Fibroblast of skin of right biceps (primary cell): ENCODE measurements around the gene FGF5.
"Not testable (repeated sequence)": the region's sequence is repeated elsewhere in the genome, so short reads cannot be mapped to it uniquely, and the experiment has no call there.

Source experiments
- DNase-seq: peaks from one replicate; pipeline ENCODE4 v3.0.0-alpha.2; 2013

Gene FGF5

GRCh38 chr4:80302616-80303223 is 36.3 kb downstream of the FGF5 start:
- DNase-seq = no peak

DNA sequence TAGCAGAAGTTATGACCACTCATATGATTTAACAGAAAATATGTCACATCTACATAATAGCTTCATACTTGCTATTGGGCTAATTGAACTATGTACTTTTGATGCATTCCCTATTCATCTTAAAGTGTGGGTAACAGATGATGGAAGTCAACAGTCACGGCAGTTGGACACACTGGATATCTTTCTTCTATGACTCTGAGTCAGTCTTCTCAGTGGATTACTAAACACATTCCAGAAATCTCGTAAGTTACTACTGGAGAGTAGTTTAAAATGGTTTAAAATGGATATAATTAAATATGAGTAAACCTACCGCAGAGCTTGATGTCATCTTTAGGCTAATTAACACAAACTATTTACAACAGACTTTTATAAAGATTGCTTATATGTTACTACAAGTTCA is 39.0 kb downstream of the FGF5 start:
- DNase-seq = peak; percentile 91

DNA sequence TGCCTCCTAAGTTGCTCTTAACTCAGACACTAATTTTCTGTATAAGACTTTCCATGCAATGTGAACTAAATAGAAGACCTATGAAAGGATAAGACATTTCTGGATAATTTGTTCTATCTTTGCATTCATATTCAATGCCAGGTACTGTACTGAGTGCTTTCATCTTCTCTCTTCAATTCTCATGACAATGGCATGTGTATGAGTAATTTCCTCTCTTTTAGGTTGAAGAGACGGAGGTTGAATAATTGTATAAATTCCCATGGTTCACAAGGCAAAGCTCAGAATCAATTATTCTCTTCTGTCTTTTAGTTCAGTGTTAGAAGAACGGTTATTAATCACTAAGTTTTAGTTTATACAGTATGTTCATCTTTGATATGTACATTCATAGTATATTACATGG is 39.8 kb downstream of the FGF5 start:
- DNase-seq = peak; percentile 75

- DNase-seq = peak; percentile 89
These were observed 40.8 kb downstream of the FGF5 start for GRCh38 chr4:80307183-80307735.

DNA sequence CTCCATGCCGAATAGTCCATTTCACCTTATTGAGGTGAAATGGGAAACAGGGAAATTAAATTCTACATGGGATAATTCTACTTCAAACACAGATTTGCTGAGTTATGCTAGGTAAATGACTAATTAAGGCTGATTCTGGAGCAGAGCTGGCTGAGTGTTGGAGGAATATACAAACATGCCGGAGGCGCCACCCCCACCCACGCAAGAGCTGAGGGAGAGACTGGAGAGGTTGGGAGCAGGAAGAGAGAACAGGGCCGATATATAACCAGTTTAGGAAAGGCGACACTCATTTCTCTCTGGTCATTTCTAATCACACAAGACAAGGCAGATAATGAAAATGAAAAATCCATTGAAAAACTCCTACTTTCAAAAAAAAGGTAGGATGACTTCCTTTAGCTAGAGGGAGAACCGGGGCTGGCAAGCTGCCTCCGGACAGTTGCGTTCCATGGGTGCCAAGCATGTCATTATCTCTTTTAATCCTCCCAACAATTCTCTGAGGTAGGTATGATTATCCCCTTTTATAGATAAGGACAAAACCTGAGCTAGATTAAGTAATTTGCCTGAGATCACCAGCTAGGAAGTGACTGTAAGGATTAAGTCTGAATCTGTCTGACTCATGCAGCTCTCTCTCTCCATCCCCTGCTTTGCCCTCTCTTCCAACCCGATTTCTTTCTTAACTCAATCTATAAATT is 41.5 kb downstream of the FGF5 start:
- peak; percentile 78 for DNase-seq

DNA sequence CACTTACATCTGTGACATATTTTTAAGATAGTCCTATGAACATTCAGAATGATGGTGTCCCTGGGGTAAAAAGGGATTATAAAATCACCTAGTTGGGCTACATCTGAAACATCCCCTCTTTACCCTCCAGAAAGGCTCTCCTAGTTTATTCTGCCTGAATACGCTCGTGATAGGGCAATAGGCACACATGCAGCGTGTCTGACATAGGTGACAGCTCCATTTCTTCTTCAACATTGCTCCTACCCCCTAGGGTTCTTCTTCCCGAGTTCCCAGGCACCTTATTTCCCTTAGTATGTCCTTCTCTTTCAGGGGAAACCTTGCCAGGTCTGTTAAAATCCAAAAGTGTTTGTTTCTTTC is 42.0 kb downstream of the FGF5 start:
- DNase-seq = no peak

DNA sequence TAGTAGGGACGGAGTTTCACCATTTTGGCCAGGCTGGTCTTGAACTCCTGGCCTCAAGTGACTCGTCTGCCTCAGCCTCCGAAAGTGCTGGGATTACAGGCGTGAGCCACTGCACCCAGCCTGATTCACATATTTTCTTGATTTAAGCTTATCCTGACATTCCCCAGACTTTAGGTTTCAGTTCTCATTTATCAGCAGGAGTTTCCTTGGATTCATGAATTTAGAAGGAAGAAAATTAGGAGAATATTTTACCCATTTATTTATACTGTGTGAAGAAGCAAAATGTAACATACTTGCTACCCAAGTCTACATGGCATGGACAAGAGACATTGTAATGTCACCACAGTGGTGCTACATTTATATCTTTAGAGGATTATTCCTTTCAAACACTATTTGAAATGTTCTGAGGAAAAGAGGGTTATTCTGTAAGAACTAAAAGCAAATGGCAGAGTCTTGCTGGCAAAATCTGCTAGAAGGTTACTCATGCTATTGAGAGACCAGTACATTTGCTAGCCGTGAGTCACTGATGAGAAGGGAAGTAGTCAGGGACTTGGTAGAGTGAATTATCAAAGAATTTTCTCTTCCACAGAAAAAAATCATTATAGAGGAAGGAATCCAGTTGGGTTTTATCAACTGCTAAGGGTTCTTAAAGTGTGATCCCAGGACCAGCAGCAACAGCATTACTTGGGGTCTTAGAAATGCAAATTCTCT is 43.0 kb downstream of the FGF5 start:
- peak; percentile 96 for DNase-seq

GRCh38 chr4:80311130-80311529 is 44.7 kb downstream of the FGF5 start:
- DNase-seq = no peak

GRCh38 chr4:80312124-80312523 is 45.7 kb downstream of the FGF5 start:
- no peak for DNase-seq

DNA sequence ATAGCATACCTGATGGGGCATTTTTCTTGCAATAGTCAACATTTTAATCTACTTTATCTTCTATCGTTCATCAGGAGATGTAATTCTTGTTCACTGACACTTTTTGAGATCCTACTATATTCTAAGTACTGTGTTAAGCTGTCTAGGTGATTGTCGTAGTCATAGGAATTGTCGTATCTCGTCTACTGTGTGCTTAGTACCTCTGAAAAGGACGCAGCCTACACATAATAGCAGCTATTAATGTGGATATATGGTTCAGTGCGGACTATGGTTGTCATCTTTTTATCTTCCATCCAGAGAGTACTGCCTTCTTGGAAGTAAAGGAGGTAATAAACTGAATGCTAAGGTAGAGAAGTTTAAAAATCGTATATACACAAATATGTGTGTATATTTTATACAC is 47.2 kb downstream of the FGF5 start:
- DNase-seq = no peak

GRCh38 chr4:80315848-80316247 is 49.4 kb downstream of the FGF5 start:
- not testable (repeated sequence) for DNase-seq

DNA sequence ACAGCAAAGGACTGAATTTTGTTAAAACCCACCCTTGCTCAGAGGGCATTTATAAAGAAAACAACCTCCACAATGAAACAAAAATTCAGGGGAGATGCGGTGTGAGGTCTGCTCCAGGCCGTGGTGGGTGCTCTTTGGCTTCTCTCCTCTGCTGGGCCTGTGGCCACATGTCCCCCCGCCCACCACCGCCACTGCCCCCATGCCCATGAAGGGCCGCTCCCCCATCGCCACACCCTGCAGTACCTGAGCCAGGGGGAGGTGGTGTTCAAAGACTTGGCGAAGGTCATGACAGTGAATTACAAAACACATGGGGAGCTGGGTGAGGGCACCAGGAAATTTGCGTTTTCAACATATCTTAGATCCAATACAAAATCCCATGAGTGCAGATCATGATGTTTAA is 54.9 kb downstream of the FGF5 start:
- DNase-seq = no peak

DNA sequence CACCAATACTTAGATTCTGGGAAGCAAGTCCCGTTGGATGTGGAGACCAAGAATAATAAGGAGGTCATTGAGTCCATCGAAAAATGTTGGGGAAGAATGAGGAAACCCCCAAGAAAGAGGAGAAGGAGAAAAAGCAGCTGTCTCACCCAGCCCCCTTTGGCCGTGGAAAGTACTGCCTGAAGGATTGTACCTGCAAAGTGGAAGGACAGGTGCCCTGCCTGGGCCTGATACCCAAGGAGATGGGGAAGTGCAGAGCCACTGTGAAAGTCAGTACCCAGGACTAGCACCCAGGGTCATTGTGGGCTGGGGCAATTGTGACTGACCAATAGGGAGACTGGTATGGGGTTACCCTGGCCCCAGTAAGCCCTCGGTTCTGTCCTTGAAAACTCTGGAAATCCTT is 55.3 kb downstream of the FGF5 start:
- no peak for DNase-seq

DNA sequence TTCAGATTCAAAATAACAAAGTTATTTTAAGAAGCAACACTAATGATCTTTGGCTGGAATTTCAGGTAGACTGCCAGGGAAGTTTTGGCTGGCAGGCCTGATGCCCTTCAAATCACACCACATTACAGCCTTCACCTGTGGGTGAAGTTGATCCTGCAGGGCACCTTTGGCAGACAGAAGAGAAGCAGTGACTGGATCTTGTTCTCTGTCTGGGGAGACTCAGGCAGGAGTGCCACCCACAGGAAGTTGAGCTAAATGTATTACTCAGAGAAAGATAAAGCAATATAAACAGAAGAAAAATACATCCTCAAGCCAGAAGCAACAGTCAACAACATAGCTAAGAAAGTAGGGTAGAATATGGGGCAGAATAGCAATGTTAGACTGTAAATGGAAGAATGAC is 56.3 kb downstream of the FGF5 start:
- peak; percentile 60 for DNase-seq

GRCh38 chr4:80324171-80324570 is 57.7 kb downstream of the FGF5 start:
- no peak for DNase-seq

- DNase-seq = no peak
These were observed 65.2 kb downstream of the FGF5 start for GRCh38 chr4:80331693-80332092.

GRCh38 chr4:80333121-80333520 is 66.7 kb downstream of the FGF5 start:
- no peak for DNase-seq

GRCh38 chr4:80334568-80334967 is 68.1 kb downstream of the FGF5 start:
- no peak for DNase-seq

DNA sequence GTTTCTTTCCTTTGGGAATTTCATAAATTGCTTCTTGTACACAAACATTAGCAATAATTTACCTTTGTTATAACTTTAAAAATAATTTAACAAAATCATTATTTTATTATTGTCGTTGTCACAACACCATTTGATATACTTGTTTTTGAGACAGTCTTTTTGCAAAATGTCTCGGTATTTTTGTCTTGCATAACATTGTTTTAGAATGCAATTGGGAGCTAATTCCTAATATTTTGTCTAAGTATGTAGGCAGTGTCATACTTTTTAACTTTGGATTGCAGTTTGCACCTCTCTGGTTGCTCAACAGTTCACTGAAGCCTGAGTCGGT is 68.7 kb downstream of the FGF5 start:
- DNase-seq = no peak

DNA sequence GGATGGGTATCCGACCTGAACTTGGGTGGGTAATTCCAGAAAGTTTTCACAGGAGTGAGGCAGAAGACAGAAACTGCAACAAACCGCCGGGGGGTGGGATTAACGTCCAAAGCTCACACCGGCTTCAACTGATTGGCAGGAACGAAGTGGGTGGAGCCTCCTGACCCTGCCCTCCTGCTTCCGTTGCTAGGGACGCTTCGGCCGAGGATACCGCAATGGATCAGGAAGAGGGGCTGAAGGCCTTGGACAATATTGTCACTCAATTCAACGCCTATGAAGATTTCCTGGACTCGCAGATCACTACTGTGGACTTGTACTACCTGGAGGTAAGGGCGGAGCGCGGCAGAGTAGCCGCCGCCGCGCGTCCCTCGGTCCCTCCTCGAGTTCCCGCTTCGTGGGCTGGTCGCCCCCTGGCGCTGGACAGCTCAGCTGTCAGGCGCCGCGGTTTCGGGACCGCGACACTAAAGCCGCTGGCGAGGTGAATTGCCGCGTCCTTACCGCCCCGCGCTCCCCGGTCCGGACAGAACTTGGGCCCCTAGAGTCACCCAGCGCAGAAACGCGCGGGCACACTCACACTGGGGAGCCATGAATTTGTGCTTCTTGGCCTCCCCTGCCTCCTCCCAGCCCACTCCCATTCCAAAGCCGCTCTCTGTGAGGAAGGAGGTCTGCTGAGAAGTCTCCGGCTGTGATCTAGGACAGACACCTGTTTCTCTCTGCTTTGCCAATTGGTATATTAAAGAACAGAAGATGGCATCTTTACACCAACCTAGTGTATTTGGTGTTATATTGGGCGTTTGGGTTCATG is 69.3 kb downstream of the FGF5 start, which contains the start of gene CFAP299:
Gene CFAP299 (plus strand): TSS at position 177 of the 805 bp plus-strand sequence.
- DNase-seq = peak; percentile 91

GRCh38 chr4:80336582-80336981 is 70.1 kb downstream of the FGF5 start:
- DNase-seq = peak; percentile 47

- peak; percentile 17 for DNase-seq
These were observed 73.6 kb downstream of the FGF5 start for GRCh38 chr4:80340036-80340435.
